ENCODE measurements around the gene ITPR2. TPM values are rescaled to one million over a fixed set of nuclear protein-coding genes. Genes with fewer than 3 reads are reported as not detected.

Gene ITPR2
- total and polyA plus RNA-seq, 2 of the 13 experiments (the other 11 are each of a cell fraction or from before 2014, with no cell fraction given) = 31.9 to 81.9 TPM

DNA sequence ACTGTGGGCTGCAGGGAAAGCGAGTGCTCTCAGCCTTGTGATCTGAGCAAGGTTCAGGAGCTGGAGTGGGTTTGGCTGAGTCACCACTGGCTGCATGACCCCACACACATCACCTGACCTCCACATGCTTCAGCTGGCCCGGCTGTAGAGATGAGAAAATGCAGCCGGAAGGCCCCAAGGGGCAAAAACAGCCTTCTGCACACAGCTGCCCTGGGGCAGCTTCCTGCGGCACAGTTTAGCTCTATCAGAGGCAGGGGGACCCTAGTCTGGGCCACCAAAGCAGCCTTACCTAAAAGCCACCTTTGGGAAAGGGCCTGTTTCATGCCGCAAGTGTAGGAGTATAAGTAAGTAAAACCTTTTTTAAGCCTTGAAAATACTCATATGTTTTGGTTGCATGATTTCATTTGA lies 514.3 kb downstream of the ITPR2 start (continued):
- TF ChIP-seq, protein P1, sequence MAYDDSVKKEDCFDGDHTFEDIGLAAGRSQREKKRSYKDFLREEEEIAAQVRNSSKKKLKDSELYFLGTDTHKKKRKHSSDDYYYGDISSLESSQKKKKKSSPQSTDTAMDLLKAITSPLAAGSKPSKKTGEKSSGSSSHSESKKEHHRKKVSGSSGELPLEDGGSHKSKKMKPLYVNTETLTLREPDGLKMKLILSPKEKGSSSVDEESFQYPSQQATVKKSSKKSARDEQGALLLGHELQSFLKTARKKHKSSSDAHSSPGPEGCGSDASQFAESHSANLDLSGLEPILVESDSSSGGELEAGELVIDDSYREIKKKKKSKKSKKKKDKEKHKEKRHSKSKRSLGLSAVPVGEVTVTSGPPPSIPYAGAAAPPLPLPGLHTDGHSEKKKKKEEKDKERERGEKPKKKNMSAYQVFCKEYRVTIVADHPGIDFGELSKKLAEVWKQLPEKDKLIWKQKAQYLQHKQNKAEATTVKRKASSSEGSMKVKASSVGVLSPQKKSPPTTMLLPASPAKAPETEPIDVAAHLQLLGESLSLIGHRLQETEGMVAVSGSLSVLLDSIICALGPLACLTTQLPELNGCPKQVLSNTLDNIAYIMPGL (CRISPR knock-in tag; IDR thresholded peaks at IDR 0.05; ENCODE audit: borderline replicate concordance in 1 of 2, low read depth in 1 of 2) = no peak; a peak in 1 of 4 replicates
- TF ChIP-seq ZNF343 (CRISPR knock-in tag; IDR thresholded peaks at IDR 0.05) (no peak), PHF8 (CRISPR knock-in tag; IDR thresholded peaks at IDR 0.05) (no peak), ZNF263 (CRISPR knock-in tag; IDR thresholded peaks at IDR 0.05) (0 out of 2 replicates have a peak, but pooled peaks have one; percentile 33), ZNF746 (CRISPR knock-in tag; IDR thresholded peaks at IDR 0.05) (no peak), TEAD2 (CRISPR knock-in tag; IDR thresholded peaks at IDR 0.05) (no peak), GTF2F1 (IDR thresholded peaks at IDR 0.05; ENCODE audit: low read length) (no peak), SALL2 (CRISPR knock-in tag; IDR thresholded peaks at IDR 0.05) (no peak), ZNF451 (CRISPR knock-in tag; IDR thresholded peaks at IDR 0.05) (no peak), ZNF674 (CRISPR knock-in tag; IDR thresholded peaks at IDR 0.05; ENCODE audit: low read depth) (no peak), ZNF670 (CRISPR knock-in tag; IDR thresholded peaks at IDR 0.05; ENCODE audit: borderline replicate concordance) (no peak), NFE2 (CRISPR knock-in tag; IDR thresholded peaks at IDR 0.05) (peak; percentile 62; the same call in 1 of the 2 replicates), ZNF761 (CRISPR knock-in tag; conservative IDR thresholded peaks at IDR 0.05) (0 out of 2 replicates have a peak, but pooled peaks have one; percentile 35), NR2F6 (IDR thresholded peaks at IDR 0.05) (peak; percentile 80), NR2F6 (CRISPR knock-in tag; IDR thresholded peaks at IDR 0.05) (peak; percentile 91), ZNF292 (CRISPR knock-in tag; IDR thresholded peaks at IDR 0.05; ENCODE audit: borderline replicate concordance, low read depth) (peak; percentile 89; the same call in 1 of the 2 replicates)
- TF ChIP-seq, protein P2, sequence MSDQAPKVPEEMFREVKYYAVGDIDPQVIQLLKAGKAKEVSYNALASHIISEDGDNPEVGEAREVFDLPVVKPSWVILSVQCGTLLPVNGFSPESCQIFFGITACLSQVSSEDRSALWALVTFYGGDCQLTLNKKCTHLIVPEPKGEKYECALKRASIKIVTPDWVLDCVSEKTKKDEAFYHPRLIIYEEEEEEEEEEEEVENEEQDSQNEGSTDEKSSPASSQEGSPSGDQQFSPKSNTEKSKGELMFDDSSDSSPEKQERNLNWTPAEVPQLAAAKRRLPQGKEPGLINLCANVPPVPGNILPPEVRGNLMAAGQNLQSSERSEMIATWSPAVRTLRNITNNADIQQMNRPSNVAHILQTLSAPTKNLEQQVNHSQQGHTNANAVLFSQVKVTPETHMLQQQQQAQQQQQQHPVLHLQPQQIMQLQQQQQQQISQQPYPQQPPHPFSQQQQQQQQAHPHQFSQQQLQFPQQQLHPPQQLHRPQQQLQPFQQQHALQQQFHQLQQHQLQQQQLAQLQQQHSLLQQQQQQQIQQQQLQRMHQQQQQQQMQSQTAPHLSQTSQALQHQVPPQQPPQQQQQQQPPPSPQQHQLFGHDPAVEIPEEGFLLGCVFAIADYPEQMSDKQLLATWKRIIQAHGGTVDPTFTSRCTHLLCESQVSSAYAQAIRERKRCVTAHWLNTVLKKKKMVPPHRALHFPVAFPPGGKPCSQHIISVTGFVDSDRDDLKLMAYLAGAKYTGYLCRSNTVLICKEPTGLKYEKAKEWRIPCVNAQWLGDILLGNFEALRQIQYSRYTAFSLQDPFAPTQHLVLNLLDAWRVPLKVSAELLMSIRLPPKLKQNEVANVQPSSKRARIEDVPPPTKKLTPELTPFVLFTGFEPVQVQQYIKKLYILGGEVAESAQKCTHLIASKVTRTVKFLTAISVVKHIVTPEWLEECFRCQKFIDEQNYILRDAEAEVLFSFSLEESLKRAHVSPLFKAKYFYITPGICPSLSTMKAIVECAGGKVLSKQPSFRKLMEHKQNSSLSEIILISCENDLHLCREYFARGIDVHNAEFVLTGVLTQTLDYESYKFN (CRISPR knock-in tag; conservative IDR thresholded peaks at IDR 0.05) = peak; percentile 67
- TF ChIP-seq, protein P3, sequence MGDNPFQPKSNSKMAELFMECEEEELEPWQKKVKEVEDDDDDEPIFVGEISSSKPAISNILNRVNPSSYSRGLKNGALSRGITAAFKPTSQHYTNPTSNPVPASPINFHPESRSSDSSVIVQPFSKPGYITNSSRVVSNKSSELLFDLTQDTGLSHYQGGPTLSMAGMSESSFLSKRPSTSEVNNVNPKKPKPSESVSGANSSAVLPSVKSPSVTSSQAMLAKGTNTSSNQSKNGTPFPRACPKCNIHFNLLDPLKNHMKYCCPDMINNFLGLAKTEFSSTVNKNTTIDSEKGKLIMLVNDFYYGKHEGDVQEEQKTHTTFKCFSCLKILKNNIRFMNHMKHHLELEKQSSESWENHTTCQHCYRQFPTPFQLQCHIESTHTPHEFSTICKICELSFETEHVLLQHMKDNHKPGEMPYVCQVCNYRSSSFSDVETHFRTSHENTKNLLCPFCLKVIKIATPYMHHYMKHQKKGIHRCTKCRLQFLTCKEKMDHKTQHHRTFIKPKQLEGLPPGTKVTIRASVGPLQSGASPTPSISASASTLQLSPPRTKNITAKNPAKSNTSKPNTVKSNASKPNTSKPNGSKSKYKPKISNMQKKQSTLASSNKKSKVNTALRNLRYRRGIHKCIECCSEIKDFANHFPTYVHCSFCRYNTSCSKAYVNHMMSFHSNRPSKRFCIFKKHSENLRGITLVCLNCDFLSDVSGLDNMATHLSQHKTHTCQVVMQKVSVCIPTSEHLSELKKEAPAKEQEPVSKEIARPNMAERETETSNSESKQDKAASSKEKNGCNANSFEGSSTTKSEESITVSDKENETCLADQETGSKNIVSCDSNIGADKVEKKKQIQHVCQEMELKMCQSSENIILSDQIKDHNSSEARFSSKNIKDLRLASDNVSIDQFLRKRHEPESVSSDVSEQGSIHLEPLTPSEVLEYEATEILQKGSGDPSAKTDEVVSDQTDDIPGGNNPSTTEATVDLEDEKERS (CRISPR knock-in tag; IDR thresholded peaks at IDR 0.05) = 0 out of 2 replicates have a peak, but pooled peaks have one; percentile 35
- TF ChIP-seq, protein P4, sequence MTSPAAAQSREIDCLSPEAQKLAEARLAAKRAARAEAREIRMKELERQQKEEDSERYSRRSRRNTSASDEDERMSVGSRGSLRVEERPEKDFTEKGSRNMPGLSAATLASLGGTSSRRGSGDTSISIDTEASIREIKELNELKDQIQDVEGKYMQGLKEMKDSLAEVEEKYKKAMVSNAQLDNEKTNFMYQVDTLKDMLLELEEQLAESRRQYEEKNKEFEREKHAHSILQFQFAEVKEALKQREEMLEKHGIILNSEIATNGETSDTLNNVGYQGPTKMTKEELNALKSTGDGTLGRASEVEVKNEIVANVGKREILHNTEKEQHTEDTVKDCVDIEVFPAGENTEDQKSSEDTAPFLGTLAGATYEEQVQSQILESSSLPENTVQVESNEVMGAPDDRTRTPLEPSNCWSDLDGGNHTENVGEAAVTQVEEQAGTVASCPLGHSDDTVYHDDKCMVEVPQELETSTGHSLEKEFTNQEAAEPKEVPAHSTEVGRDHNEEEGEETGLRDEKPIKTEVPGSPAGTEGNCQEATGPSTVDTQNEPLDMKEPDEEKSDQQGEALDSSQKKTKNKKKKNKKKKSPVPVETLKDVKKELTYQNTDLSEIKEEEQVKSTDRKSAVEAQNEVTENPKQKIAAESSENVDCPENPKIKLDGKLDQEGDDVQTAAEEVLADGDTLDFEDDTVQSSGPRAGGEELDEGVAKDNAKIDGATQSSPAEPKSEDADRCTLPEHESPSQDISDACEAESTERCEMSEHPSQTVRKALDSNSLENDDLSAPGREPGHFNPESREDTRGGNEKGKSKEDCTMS (CRISPR knock-in tag; conservative IDR thresholded peaks at IDR 0.05) = no peak
